BJ (cell line): ENCODE results near the gene ATOH1. TPM values are rescaled to one million over a fixed set of nuclear protein-coding genes. Genes with fewer than 3 reads are reported as not detected.

Source experiments
- CTCF ChIA-PET: fragments of 350-600 bp; formaldehyde crosslinking; extraction: SDS; loops from one replicate; lab custom pipeline; 2021; ENCODE audit warnings: antibody characterized with exemption, inconsistent platforms; lab: Yijun Ruan, JAX
- POLR2A ChIA-PET: fragments of 300-600 bp; sonication (Branson Sonifier 250); formaldehyde crosslinking; extraction: SDS; loops from one replicate; lab custom pipeline; 2021; ENCODE audit warnings: antibody characterized with exemption; lab: Charles Lee
- DNase-seq: peaks from one replicate; pipeline ENCODE4 v3.0.0-alpha.2; 2011; ENCODE audit warnings: low read depth
- H3K27me3 ChIP-seq: 2 replicates; pipeline ENCODE4 v1.6.0; 2011; ENCODE audit warnings: low read length; ENCODE audit not compliant: control insufficient read depth, insufficient read depth
- H3K36me3 ChIP-seq: 2 replicates; pipeline ENCODE4 v1.5.1; 2011; ENCODE audit warnings: low read length; ENCODE audit not compliant: control insufficient read depth, insufficient read depth
- H3K4me3 ChIP-seq: 2 replicates; pipeline ENCODE4 v1.5.1; 2011; ENCODE audit warnings: low read depth, mild to moderate bottlenecking, control low read depth, low read length
- polyA plus RNA-seq: library from polyadenylated mRNA; depleted of rRNA; stranded (reverse); fragments of >200 nt; gene quantifications from 2 replicates; pipeline ENCODE4 v1.2.3, GENCODE V29; 2011
- TF ChIP-seq, protein P1 (sequence below): IDR thresholded peaks from 2 replicates; pipeline ENCODE4 v1.5.1; 2011; ENCODE audit warnings: low read depth, mild to moderate bottlenecking, control low read depth, inconsistent platforms, low read length, moderate library complexity; ENCODE audit not compliant: insufficient read depth

Gene ATOH1
- polyA plus RNA-seq, 1 experiment: not detected

- H3K36me3 ChIP-seq: no peaks in the 10 kb centered on the region
- ChIA-PET CTCF (interaction anchor here (1.3 kb wide), 1 partner anchor 11 kb away, joined by 3 read pairs; no protein-coding TSS in a partner anchor), POLR2A (no interaction called here)
- no peak overlapping the region for H3K4me3 ChIP-seq
- TF ChIP-seq, protein P1, sequence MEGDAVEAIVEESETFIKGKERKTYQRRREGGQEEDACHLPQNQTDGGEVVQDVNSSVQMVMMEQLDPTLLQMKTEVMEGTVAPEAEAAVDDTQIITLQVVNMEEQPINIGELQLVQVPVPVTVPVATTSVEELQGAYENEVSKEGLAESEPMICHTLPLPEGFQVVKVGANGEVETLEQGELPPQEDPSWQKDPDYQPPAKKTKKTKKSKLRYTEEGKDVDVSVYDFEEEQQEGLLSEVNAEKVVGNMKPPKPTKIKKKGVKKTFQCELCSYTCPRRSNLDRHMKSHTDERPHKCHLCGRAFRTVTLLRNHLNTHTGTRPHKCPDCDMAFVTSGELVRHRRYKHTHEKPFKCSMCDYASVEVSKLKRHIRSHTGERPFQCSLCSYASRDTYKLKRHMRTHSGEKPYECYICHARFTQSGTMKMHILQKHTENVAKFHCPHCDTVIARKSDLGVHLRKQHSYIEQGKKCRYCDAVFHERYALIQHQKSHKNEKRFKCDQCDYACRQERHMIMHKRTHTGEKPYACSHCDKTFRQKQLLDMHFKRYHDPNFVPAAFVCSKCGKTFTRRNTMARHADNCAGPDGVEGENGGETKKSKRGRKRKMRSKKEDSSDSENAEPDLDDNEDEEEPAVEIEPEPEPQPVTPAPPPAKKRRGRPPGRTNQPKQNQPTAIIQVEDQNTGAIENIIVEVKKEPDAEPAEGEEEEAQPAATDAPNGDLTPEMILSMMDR: peak; percentile 39
- peaks cover 2% of the 10 kb centered on the region; the same call in 1 of the 2 replicates for H3K27me3 ChIP-seq
- DNase-seq: no peak
These were observed 39.8 kb upstream of the ATOH1 start for GRCh38 chr4:93788712-93789111.

DNA sequence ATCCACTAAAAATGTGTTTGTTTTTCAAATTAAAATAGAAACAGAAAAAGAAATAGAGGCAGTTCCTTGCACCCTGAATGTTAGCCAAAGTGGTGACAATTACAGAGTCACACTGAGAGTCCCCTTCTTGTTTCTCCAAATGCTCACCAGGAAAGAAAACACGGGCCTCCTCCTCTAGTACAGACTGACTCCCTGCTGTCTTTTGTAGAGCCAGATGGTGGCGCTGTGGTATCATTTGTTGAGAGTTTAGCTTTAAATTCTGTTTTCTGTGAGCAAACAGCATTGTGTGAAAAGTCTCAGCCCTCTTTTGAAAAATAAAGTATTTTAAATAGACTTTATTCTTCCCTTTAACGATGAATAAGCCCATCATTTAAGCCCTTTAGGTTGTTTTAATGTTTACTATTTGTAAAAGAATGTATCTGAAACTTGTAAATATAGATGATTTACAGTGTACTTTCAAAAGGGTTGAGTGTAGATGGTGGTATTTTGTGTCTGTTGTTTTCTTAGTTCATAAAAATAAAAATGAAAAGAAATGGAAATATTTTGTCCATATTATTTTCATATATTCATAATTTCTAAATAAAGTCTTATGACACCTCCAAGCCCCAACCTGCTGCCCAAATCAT, 36.9 kb upstream of the ATOH1 start:
- Histone ChIP-seq H3K36me3 (no peaks in the 10 kb centered on the region), H3K27me3 (peaks cover 2% of the 10 kb centered on the region), H3K4me3 (no peak overlapping the region)
- TF ChIP-seq, protein P1: peak; percentile 84
- CTCF ChIA-PET: interaction anchor here (0.6 to 1.7 kb wide), 7 partner anchors 12 to 599 kb away, joined by 3 to 8 read pairs (median 3); no protein-coding TSS in a partner anchor
- no peak for DNase-seq
- POLR2A ChIA-PET: no interaction called here

GRCh38 chr4:93802045-93802444, 26.5 kb upstream of the ATOH1 start:
- no peaks in the 10 kb centered on the region for H3K36me3 ChIP-seq
- DNase-seq: no peak
- H3K27me3 ChIP-seq: no peaks in the 10 kb centered on the region
- H3K4me3 ChIP-seq: no peak overlapping the region
- TF ChIP-seq, protein P1: no peak
- ChIA-PET POLR2A (no interaction called here), CTCF (no interaction called here)

GRCh38 chr4:93809773-93810172, 18.8 kb upstream of the ATOH1 start:
- TF ChIP-seq, protein P1: no peak
- ChIA-PET POLR2A (no interaction called here), CTCF (interaction anchor here (1.0 to 1.3 kb wide), 2 partner anchors 18 to 24 kb away, joined by 3 to 4 read pairs; no protein-coding TSS in a partner anchor)
- H3K36me3 ChIP-seq: no peaks in the 10 kb centered on the region
- H3K27me3 ChIP-seq: no peaks in the 10 kb centered on the region
- H3K4me3 ChIP-seq: no peak overlapping the region
- no peak for DNase-seq

DNA sequence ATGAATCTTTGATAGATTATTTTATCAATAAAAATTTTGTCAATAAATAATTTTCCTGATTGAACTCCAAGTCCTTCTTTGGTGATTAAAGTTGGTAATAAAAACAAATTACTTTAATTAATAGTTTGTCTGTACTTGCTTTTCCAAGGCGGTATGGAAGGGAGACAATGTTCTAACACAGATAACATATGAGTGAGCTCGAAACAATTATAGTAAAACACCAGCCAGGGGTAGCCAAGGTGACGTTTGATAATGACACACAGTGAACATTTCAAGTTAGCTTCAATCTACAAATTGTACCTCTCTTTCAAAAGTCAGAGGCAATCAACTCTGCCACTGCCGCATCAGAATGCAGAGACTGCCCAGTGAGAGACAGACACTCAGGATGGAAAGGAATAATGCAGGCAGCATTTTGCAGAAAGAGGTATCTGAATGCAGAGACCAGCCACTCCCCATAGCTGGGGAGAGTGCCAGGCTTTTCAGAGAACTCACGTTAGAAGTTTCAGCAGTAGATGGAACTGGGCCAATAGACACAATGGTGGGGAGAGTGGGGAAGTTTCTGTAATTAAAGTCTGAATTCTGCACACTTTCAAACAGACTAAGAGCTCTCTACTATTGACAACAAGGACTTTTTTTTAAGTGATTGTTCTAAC, 18.1 kb upstream of the ATOH1 start:
- TF ChIP-seq, protein P1: no peak
- no peak for DNase-seq
- Histone ChIP-seq H3K4me3 (no peak overlapping the region), H3K36me3 (no peaks in the 10 kb centered on the region), H3K27me3 (no peaks in the 10 kb centered on the region)
- ChIA-PET POLR2A (no interaction called here), CTCF (interaction anchor here (1.0 to 1.3 kb wide), 2 partner anchors 19 to 23 kb away, joined by 3 to 4 read pairs; no protein-coding TSS in a partner anchor)
